ENCODE measurements around the gene TDG. TPM values are rescaled to one million over a fixed set of nuclear protein-coding genes. Genes with fewer than 3 reads are reported as not detected.
A peak's percentile ranks its signal among the peaks of the same experiment; 100 is the strongest.

The TDG gene
- 19.6 and 30.6 TPM in 2 replicates for total RNA-seq

GRCh38 chr12:103965590-103966504, at the start of gene TDG:
Gene TDG (plus strand): TSS chr12:103965872. CDS start chr12:103966038, 166 bp downstream.
- DNase-seq (ENCODE audit: low read depth in 2 of 2), result peak; percentile 99 to 100

GRCh38 chr12:103917873-103918272, 47.8 kb upstream of the TDG start:
- DNase-seq (ENCODE audit: low read depth in 2 of 2), result no peak

GRCh38 chr12:103924761-103925641, 40.7 kb upstream of the TDG start:
- DNase-seq (ENCODE audit: low read depth in 2 of 2), result peak in 1 of 2 donors; percentile 61

- no peak for DNase-seq (ENCODE audit: low read depth in 2 of 2)
Measured at GRCh38 chr12:103928682-103929045, 37.0 kb upstream of the TDG start.

GRCh38 chr12:103929046-103929783, 36.5 kb upstream of the TDG start:
- peak; percentile 93 to 94 for DNase-seq (ENCODE audit: low read depth in 2 of 2)

GRCh38 chr12:103929784-103930033, 36.0 kb upstream of the TDG start:
- DNase-seq (ENCODE audit: low read depth in 2 of 2), result no peak

GRCh38 chr12:103930034-103930786, 35.5 kb upstream of the TDG start, which contains the start of gene HSP90B1:
Gene HSP90B1 (plus strand): TSS chr12:103930410. CDS start chr12:103930516, 106 bp downstream.
- peak; percentile 100 for DNase-seq (ENCODE audit: low read depth in 2 of 2)

- peak; percentile 44 to 55 for DNase-seq (ENCODE audit: low read depth in 2 of 2)
Measured at GRCh38 chr12:103930787-103931735, 34.6 kb upstream of the TDG start.

- DNase-seq (ENCODE audit: low read depth in 2 of 2), result no peak
Measured at GRCh38 chr12:103933237-103933636, 32.4 kb upstream of the TDG start.

- DNase-seq (ENCODE audit: low read depth in 2 of 2), result no peak
Measured at GRCh38 chr12:103936679-103937078, 29.0 kb upstream of the TDG start.

GRCh38 chr12:103944964-103945363, 20.7 kb upstream of the TDG start:
- no peak for DNase-seq (ENCODE audit: low read depth in 2 of 2)

- DNase-seq (ENCODE audit: low read depth in 2 of 2), result no peak
Measured at GRCh38 chr12:103947871-103948555, 17.7 kb upstream of the TDG start.

GRCh38 chr12:103948746-103949406, 16.8 kb upstream of the TDG start:
- DNase-seq (ENCODE audit: low read depth in 2 of 2), result no peak

GRCh38 chr12:103952497-103952896, 13.2 kb upstream of the TDG start:
- DNase-seq (ENCODE audit: low read depth in 2 of 2), result no peak

- no peak for DNase-seq (ENCODE audit: low read depth in 2 of 2)
Measured at GRCh38 chr12:103955811-103956508, 9.7 kb upstream of the TDG start.

GRCh38 chr12:103956509-103957027, 9.1 kb upstream of the TDG start:
- DNase-seq (ENCODE audit: low read depth in 2 of 2), result no peak

GRCh38 chr12:103957865-103958388, 7.7 kb upstream of the TDG start:
- no peak for DNase-seq (ENCODE audit: low read depth in 2 of 2)

GRCh38 chr12:103958621-103959020, 7.1 kb upstream of the TDG start:
- no peak for DNase-seq (ENCODE audit: low read depth in 2 of 2)
